Measurements from ENCODE around the gene PLEK.

PLEK gene

DNA sequence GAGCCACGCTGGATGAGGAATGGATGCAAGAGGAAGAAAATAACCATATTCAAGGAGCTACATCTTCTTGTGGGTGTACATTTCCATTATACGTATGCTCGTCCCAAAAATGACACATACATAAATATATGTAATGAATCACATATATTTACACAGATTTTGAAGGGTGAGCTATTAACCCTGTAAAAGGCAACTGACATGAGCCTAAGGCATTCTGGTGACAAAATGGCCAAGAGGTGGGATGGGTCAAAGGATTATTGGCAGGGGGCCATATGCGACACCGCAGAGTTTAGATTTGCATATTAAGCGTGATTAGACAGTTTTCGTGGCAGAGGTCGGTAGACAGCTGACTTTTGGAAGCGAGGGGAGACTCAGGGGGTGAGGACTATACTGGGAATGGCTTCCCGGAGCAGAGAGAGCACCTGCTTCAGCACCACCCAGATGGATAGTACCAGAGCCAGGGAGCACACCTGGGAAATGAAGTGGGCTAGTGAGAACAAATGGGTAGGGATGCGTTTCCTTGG, 44.9 kb upstream of the PLEK start (continued):
- TF ChIP-seq ZBTB20 (tag by site-specific recombination; IDR thresholded peaks at IDR 0.05): no peak
- TF ChIP-seq ZNF19 (tag by site-specific recombination; IDR thresholded peaks at IDR 0.05; ENCODE audit: low read depth): no peak
- no peak for TF ChIP-seq ZNF654 (tag by site-specific recombination; IDR thresholded peaks at IDR 0.05; ENCODE audit: low read depth)
- no peak for TF ChIP-seq ZNF585B (tag by site-specific recombination; IDR thresholded peaks at IDR 0.05)
- no peak for TF ChIP-seq ZNF707 (tag by site-specific recombination; IDR thresholded peaks at IDR 0.05)
- TF ChIP-seq, protein P1, sequence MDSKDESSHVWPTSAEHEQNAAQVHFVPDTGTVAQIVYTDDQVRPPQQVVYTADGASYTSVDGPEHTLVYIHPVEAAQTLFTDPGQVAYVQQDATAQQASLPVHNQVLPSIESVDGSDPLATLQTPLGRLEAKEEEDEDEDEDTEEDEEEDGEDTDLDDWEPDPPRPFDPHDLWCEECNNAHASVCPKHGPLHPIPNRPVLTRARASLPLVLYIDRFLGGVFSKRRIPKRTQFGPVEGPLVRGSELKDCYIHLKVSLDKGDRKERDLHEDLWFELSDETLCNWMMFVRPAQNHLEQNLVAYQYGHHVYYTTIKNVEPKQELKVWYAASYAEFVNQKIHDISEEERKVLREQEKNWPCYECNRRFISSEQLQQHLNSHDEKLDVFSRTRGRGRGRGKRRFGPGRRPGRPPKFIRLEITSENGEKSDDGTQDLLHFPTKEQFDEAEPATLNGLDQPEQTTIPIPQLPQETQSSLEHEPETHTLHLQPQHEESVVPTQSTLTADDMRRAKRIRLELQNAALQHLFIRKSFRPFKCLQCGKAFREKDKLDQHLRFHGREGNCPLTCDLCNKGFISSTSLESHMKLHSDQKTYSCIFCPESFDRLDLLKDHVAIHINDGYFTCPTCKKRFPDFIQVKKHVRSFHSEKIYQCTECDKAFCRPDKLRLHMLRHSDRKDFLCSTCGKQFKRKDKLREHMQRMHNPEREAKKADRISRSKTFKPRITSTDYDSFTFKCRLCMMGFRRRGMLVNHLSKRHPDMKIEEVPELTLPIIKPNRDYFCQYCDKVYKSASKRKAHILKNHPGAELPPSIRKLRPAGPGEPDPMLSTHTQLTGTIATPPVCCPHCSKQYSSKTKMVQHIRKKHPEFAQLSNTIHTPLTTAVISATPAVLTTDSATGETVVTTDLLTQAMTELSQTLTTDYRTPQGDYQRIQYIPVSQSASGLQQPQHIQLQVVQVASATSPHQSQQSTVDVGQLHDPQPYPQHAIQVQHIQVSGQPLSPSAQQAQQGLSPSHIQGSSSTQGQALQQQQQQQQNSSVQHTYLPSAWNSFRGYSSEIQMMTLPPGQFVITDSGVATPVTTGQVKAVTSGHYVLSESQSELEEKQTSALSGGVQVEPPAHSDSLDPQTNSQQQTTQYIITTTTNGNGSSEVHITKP (tag by site-specific recombination; IDR thresholded peaks at IDR 0.05): peak; percentile 77
- TF ChIP-seq ZBTB17 (tag by site-specific recombination; IDR thresholded peaks at IDR 0.05): no peak
- TF ChIP-seq RBAK (tag by site-specific recombination; IDR thresholded peaks at IDR 0.05): no peak
- TF ChIP-seq WT1 (tag by site-specific recombination; IDR thresholded peaks at IDR 0.05): no peak
- no peak for TF ChIP-seq ZNF394 (tag by site-specific recombination; IDR thresholded peaks at IDR 0.05; ENCODE audit: borderline replicate concordance)
- TF ChIP-seq, protein P2, sequence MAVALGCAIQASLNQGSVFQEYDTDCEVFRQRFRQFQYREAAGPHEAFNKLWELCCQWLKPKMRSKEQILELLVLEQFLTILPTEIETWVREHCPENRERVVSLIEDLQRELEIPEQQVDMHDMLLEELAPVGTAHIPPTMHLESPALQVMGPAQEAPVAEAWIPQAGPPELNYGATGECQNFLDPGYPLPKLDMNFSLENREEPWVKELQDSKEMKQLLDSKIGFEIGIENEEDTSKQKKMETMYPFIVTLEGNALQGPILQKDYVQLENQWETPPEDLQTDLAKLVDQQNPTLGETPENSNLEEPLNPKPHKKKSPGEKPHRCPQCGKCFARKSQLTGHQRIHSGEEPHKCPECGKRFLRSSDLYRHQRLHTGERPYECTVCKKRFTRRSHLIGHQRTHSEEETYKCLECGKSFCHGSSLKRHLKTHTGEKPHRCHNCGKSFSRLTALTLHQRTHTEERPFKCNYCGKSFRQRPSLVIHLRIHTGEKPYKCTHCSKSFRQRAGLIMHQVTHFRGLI (tag by site-specific recombination; IDR thresholded peaks at IDR 0.05): no peak
- peak; percentile 26 for TF ChIP-seq ZNF335 (tag by site-specific recombination; conservative IDR thresholded peaks at IDR 0.05)
- no peak for TF ChIP-seq ZNF701 (tag by site-specific recombination; IDR thresholded peaks at IDR 0.05)
- TF ChIP-seq, protein P3, sequence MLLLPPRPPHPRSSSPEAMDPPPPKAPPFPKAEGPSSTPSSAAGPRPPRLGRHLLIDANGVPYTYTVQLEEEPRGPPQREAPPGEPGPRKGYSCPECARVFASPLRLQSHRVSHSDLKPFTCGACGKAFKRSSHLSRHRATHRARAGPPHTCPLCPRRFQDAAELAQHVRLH (tag by site-specific recombination; IDR thresholded peaks at IDR 0.05): no peak
- no peak for TF ChIP-seq ZNF747 (tag by site-specific recombination; IDR thresholded peaks at IDR 0.05)
- no peak for TF ChIP-seq ZNF174 (tag by site-specific recombination; IDR thresholded peaks at IDR 0.05)
- no peak for TF ChIP-seq ZNF184 (tag by site-specific recombination; IDR thresholded peaks at IDR 0.05)
- no peak for TF ChIP-seq GLI4 (tag by site-specific recombination; IDR thresholded peaks at IDR 0.05)
- no peak for TF ChIP-seq ZNF660 (tag by site-specific recombination; IDR thresholded peaks at IDR 0.05)
- TF ChIP-seq ZNF23 (tag by site-specific recombination; IDR thresholded peaks at IDR 0.05; ENCODE audit: borderline replicate concordance): no peak
- TF ChIP-seq ZSCAN30 (tag by site-specific recombination; IDR thresholded peaks at IDR 0.05): no peak
- no peak for TF ChIP-seq ZNF350 (tag by site-specific recombination; IDR thresholded peaks at IDR 0.05)
- no peak for TF ChIP-seq ZBTB1 (tag by site-specific recombination; IDR thresholded peaks at IDR 0.05)
- no peak for TF ChIP-seq ZNF274 (IDR thresholded peaks at IDR 0.05; ENCODE audit: low read length)
- no peak for TF ChIP-seq ZNF274 (tag by site-specific recombination; IDR thresholded peaks at IDR 0.05; ENCODE audit: borderline replicate concordance)
- TF ChIP-seq, protein P4, sequence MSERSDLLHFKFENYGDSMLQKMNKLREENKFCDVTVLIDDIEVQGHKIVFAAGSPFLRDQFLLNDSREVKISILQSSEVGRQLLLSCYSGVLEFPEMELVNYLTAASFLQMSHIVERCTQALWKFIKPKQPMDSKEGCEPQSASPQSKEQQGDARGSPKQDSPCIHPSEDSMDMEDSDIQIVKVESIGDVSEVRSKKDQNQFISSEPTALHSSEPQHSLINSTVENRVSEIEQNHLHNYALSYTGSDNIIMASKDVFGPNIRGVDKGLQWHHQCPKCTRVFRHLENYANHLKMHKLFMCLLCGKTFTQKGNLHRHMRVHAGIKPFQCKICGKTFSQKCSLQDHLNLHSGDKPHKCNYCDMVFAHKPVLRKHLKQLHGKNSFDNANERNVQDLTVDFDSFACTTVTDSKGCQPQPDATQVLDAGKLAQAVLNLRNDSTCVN (tag by site-specific recombination; optimal IDR thresholded peaks at IDR 0.05): no peak
- no peak for TF ChIP-seq ZNF629 (tag by site-specific recombination; IDR thresholded peaks at IDR 0.05)
- no peak for TF ChIP-seq ZNF530 (tag by site-specific recombination; IDR thresholded peaks at IDR 0.05; ENCODE audit: low read depth)
- TF ChIP-seq ZNF561 (tag by site-specific recombination; IDR thresholded peaks at IDR 0.05; ENCODE audit: borderline replicate concordance): peak; percentile 70; the same call in 1 of the 2 replicates
- no peak for TF ChIP-seq SCRT2 (tag by site-specific recombination; IDR thresholded peaks at IDR 0.05)
- no peak for TF ChIP-seq ZNF560 (tag by site-specific recombination; IDR thresholded peaks at IDR 0.05; ENCODE audit: borderline replicate concordance)
- TF ChIP-seq TRIM28 (IDR thresholded peaks at IDR 0.05; ENCODE audit: borderline replicate concordance, low read length): no peak
- no peak for TF ChIP-seq ZFP3 (tag by site-specific recombination; IDR thresholded peaks at IDR 0.05; ENCODE audit: low read depth)
- TF ChIP-seq, protein P5, sequence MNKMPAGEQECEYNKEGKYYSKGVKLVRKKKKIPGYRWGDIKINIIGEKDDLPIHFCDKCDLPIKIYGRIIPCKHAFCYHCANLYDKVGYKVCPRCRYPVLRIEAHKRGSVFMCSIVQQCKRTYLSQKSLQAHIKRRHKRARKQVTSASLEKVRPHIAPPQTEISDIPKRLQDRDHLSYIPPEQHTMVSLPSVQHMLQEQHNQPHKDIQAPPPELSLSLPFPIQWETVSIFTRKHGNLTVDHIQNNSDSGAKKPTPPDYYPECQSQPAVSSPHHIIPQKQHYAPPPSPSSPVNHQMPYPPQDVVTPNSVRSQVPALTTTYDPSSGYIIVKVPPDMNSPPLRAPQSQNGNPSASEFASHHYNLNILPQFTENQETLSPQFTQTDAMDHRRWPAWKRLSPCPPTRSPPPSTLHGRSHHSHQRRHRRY (tag by site-specific recombination; IDR thresholded peaks at IDR 0.05): no peak
- no peak for TF ChIP-seq TCF7L2 (IDR thresholded peaks at IDR 0.05; ENCODE audit: borderline replicate concordance, low read depth, low read length)
- TF ChIP-seq ZNF416 (tag by site-specific recombination; IDR thresholded peaks at IDR 0.05): no peak

All from HEK293 (cell line).